ENCODE results near the gene CYS1.
"Not testable (repeated sequence)": the region's sequence is repeated elsewhere in the genome, so short reads cannot be mapped to it uniquely, and the experiment has no call there.

CYS1 gene

DNA sequence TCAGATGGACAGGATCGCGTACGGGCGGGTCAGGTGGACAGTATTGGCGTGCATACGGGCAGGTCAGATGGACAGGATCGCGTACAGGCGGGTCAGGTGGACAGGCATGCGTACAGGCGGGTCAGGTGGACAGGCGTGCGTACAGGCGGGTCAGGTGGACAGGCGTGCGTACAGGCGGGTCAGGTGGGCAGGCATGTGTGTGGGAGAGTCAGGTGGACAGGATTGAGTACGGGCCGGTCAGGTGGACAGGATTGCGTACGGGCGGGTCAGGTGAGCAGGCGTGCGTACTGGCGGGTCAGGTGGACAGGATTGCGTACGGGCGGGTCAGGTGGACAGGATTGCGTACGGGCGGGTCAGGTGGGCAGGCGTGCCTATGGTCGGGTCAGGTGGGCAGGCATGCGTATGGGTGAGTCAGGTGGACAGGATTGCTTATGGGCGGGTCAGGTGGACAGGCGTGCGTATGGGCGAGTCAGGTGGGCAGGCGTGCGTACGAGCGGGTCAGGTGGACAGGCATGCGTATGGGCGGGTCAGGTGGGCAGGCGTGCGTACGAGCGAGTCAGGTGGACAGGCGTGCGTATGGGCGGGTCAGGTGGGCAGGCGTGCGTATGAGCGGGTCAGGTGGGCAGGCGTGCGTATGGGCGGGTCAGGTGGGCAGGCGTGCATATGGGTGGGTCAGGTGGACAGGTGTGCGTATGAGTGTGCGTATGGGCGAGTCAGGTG is 68.4 kb downstream of the CYS1 start:
- not testable (repeated sequence) for DNase-seq

- not testable (repeated sequence) for DNase-seq
These were observed 69.2 kb downstream of the CYS1 start for GRCh38 chr2:10010861-10011605.

- no peak for DNase-seq
These were observed 70.1 kb downstream of the CYS1 start for GRCh38 chr2:10009811-10010781.

DNA sequence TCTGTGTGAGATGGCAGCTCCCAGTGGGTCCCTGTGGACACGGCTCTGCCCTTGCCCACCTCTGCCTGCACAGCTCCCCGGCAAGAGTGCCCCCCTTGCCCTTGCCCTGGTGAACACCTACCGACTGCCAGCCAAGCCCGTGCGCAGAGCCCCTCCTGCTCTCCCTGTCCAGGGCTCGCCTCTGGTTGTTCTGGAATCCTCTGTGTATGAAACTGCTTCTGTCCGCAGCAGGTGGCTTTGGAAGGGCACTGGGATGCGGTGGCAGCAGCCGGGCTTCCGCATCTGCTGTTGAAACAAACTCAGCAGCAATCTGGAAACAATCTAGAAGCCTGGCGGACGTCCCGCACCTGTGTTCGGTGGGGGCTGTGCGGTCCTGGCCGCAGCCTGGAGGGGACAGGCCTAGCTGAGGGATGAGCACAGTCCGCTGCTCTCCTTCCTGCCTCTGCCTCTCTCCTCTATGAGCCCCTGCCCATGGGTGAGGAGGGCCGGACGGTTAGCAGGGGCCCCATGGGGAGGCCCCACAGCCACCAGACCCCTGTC is 70.9 kb downstream of the CYS1 start:
- DNase-seq, result no peak

DNA sequence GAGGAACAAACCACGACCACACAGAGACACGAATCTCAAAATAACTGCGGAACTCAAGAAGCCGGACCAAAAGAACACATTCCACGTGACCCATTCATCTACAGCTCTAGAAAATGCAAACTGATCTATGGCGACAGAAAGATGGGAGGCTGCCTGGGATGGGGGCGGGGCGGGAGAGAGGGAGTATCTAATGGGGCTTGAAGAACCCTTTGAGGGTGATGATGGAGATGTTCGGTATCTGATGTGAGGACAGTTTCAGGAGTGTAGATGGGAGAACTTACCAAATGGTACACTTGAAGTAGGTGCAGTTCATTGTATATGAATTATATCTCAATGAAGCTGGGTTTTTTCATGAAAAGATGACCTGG is 71.4 kb downstream of the CYS1 start:
- DNase-seq, result no peak

DNA sequence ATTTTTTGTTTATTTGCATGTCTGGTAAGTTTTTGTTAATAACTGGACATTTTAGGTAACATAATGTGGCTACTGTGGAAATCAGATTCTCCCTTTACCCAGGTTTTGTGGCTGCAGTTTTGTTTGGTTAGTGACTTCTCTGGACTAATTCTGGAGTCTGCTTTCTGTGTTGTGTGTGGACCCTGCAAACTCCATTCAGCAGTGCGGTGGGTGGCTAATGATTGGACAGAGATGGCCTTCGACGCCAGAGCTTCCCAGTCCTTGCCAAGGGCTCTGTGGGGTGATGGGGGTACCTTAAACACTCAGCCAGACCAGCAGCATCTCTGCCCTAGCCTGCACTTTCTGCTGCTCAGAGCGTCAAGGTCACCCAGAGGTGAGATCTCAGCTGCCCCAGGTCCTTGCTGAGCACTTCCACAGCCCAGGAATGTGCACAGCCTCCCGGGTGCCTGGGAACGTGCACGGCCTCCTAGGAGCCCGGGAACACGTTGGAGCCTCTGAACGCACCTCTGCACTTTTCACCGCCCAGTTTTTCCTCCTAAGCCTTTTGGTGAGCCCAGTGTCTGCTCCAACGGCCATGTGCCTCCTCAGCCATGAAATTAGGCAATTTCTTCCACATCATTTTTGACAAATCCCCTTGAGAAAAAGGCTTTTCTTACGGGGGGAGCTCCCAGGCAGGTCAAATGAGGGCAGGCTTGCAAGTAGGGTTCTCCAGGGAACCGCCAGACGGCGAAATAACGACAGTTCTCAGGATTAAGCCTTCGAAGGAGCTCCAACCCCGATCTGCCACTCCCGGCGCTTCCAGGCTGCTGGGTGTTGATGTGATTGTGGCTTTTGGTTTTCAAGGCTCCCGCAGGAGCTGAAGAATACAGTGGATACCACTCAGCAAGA is 72.0 kb downstream of the CYS1 start:
- no peak for DNase-seq

DNA sequence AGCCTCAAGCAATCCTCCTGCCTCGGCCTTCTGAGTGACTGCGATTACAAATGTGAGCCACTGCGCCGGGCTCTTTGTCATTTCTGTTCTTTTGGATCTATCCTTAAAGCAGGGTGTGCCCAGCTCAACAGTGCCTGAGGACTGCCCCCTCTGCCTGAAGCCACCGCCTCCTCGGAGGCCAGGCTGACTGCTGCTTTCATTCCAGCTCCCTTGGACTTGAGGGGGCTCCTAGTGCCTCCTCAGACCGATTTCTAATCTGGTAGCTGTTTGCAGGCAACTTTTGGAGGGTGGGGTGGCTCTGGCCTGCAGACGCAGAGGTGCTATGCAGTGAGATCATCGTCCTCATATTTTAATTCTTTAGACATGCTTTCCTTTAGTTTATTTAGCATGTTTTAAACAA is 72.8 kb downstream of the CYS1 start:
- no peak for DNase-seq
